Midbrain (tissue), 1 donor: ENCODE results near the gene FAM181A.

ENCODE experiments used
- DNase-seq: peaks from one replicate; lab custom pipeline; 2025; lab: John Stamatoyannopoulos, UW

FAM181A gene

GRCh38 chr14:93926873-93927799 is at the start of gene FAM181A:
TSS of gene FAM181A (plus strand) at chr14:93927344. CDS start at chr14:93928286, 942 bp downstream.
- DNase-seq = peak; percentile 29

GRCh38 chr14:93878212-93878611 is 48.9 kb upstream of the FAM181A start:
- no peak for DNase-seq

DNA sequence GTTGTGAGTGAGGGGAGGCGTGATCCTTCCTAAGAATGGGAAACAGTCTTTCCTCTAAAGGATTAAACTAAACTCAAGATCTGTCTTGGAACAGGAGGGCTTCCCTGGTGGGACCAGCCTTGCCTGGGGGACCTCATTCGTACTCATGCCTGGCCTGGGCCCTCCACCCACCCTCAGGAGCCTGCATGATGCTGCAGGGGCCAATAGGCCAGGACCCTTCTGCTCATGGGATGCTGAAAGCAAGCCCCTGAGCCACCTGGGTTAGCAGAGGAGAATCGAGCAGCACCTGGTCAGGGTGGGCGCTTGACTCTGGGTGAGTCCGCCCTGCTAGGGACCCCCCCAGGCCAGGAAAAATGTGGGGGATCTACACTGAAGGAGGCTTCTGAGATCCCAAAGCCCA is 48.3 kb upstream of the FAM181A start:
- no peak for DNase-seq

DNA sequence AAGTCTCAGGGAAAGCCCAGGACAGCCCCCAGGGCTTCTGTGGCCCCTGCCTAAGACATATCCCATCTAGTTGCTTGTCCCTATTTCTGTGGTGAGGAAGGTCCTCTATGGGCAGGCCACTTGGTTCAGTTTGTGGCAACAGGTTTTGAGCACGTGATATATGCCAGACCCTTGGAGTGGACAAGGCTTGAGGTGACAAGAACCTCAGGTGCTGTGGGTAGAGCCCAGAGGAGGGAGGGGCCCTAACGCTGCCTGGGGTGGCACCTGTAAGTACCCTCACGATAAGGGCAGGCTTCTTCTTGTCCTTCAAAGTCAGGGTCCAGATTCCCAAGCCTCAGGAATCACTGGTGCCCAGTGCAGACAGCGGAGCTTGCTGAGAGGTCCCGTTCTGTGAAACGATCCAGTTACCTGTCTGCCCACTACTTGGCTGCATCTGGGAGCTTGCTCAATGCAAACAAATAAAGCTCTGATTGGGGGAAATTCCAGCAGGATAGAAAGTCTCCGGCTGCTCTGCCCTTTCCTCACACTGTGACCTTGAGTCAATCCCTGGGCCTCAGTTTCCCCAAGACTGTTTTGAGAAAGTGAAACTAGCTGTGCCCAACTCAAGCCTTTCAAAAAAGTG is 47.7 kb upstream of the FAM181A start:
- DNase-seq = no peak

GRCh38 chr14:93880021-93880820 is 46.9 kb upstream of the FAM181A start:
- DNase-seq = no peak

DNA sequence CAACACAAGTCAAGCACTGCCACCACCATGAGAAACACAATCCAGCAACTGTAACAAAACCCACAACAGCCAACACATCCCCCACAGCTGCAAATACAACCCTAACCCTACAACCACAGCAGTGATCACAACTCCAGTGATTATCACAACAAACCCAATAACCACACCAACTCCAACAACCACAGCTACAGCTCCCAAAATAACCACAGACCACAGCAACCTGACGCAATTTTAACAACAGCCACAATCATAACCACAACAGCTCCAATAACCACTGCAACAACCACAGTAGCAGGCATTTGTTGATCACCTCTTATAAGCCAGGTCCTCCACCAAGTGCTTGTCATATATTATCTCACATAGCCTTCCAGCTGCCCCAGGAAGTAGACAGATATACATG is 42.2 kb upstream of the FAM181A start:
- no peak for DNase-seq

DNA sequence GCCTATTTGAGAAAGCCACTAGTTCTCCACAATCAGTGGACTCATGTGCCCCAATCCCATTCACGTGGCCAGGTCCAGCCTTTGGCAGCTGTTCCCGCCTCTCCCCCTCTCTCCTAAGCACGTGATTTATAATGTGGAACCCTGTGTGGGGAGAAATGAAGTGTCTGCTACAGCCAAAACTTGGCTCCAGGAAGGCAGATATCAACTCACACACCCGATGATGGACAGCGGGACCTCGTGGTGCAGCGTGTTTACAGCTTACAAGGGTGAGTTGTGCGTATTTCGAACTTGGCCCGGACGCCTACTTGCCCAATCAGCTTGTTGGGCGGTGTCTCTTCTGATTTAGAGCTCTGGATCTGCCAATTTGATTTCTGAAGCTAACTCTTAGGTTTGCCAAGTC is 38.1 kb upstream of the FAM181A start:
- no peak for DNase-seq

GRCh38 chr14:93889739-93890483 is 37.2 kb upstream of the FAM181A start:
- no peak for DNase-seq

- no peak for DNase-seq
Observed at GRCh38 chr14:93891756-93892504, 35.2 kb upstream of the FAM181A start.

DNA sequence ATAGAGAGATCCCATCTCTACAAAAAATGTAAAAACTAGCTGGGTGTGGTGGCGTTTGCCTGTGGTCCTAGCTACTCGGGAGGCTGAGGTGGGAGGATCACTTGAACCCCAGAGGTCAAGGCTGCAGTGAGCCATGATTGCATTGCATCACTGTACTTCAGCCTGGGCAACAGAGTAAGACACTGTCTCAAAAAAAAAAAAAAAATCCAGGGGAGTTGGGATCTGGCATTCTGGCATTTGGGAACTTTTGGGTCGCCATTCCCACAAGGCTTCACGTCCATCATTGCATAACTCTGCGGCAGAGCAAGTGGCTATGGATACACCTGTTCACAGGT is 34.7 kb upstream of the FAM181A start:
- no peak for DNase-seq

DNA sequence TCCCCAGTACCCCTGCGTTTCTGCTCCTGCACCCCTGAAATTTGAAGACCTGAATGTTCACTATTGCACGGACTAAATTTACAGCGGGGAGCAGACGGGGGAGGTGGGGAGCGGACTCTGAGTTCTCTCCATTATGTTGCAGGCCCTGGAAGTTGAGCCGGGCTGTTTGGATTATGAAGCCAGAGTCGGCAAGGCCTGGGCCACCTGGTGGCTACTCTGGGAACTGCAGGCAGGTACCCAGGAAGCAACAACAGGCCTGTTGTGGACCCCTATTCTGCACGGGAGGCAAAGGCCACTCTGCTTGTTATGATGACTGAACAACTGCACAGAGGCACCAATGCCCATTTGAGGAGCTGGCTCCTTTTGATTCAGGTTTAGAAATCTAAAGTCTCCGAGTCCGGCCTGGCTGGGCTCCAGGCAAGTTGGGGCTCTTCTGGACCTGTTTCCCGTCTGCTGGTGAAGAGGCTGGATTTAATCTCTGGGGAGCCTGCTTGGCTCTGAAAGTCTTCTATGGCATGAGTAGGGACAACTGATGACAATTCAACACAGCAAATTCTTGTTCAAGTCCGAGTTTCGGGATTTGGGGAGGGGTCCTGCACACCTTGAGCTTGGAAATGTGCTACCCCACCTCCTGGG is 34.1 kb upstream of the FAM181A start:
- peak; percentile 63 for DNase-seq

DNA sequence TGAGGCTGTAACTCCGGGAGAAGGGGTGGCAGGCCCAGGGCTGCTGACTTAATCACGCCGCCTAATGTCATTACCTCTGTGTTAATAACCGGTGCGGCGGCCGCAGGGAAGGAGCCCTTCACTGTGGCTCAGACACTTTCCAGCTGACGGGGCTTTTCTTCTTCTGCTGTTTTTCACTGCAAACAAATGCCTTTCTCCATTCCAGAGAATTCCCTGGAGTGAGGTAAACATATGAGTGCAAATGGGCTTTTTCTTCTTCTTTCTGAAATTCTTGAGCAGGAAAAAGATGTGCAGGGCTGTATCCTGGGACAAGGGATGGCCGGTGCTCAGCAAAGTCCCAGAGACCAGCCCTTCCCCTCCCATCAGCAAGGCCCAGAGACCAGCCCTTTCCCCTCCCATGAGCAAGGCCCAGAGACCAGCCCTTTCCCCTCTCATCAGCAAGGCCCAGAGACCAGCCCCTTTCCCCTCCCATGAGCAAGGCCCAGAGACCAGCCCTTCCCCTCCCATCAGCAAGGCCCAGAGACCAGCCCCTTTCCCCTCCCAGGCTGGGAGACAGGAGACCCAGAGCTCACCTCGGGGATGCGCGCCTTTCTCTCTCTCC is 33.4 kb upstream of the FAM181A start:
- no peak for DNase-seq

GRCh38 chr14:93895023-93895604 is 32.0 kb upstream of the FAM181A start:
- DNase-seq = no peak

DNA sequence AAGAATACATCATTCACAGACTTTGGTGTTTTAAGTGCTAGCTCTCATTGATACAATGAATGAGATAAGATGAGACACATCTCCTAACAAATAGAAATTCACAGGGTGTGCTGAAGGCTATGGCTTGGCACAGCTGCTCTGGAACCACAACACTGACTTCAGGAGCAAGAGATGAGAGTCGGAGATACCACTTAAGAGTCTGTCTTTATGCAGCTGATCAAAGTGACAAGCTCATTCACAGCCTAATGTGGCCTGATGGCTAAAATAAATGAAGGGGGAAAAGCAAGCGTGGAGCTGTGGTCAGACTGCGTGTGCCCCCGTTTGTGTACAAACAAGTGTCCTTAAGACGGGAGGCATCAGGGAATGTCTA is 29.7 kb upstream of the FAM181A start:
- no peak for DNase-seq

- DNase-seq = no peak
Observed at GRCh38 chr14:93898081-93898611, 29.0 kb upstream of the FAM181A start.

DNA sequence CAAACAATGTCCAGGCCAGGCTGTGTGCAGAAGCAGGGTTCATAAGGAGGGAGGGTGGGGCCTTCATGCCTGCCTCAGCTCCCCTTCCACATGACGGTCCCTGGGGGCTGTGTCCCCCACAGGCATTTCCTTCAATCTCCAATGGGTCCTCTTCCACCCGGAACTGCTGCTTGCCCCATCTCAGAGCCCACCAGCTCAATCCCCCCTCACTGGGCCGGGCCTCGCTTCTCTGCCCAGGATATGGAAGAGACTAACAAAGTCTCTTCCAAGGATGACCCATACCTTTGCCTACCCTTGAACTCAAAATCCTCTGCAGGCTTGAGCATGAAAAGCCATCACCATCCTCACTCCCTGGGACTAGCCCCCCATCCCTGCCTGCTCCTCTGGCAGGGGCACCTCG is 28.4 kb upstream of the FAM181A start:
- no peak for DNase-seq

DNA sequence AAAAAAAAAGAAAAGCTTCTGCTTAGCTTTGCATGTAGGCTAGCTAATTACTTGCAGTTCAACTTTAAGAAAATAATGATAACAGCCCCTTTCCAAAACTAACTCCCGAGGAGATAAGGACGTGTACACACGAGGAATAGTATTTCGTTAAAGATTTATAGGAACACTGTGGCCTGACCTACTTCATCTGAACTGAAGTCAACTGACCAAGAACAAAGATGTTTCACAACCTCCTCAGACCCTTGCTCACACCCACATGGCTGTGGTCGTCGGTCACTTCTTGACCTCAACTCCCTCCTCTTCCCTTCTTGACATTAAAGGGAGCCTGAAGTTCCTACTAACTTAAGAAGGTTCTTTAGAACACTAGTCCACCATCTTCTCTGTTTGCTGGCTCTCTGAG is 25.3 kb upstream of the FAM181A start:
- no peak for DNase-seq

- DNase-seq = no peak
Observed at GRCh38 chr14:93902619-93903307, 24.4 kb upstream of the FAM181A start.
